Dermis microvascular lymphatic vessel endothelial cell (primary cell): ENCODE measurements around the gene B4GALT2. TPM values are rescaled to one million over a fixed set of nuclear protein-coding genes. Genes with fewer than 3 reads are reported as not detected.

Experiments used
- total RNA-seq: library from RNA; depleted of rRNA; stranded (reverse); fragments of >200 nt; gene quantifications from 2 replicates; pipeline ENCODE4 v1.2.1, GENCODE V29; 2014

Gene B4GALT2
- total RNA-seq, 1 donor from 2014 or later, result 44.0 TPM

Other genes starting within 250 kb of the B4GALT2 start
- not detected in 2 replicates for gene ARTN, start 45.4 kb upstream of the B4GALT2 start, total RNA-seq
- 5.5 and 10.9 TPM in 2 replicates for gene IPO13, start 32.3 kb upstream of the B4GALT2 start, total RNA-seq
- 15.0 and 18.8 TPM in 2 replicates for gene DPH2, start 9.2 kb upstream of the B4GALT2 start, total RNA-seq
- 111 and 125 TPM in 2 replicates for gene ATP6V0B, start 4.2 kb upstream of the B4GALT2 start, total RNA-seq
- 1.3 and 1.4 TPM in 2 replicates for gene CCDC24, start 12.4 kb downstream of the B4GALT2 start, total RNA-seq
- 0.13 TPM in 2 replicates for gene SLC6A9, start 52.3 kb downstream of the B4GALT2 start, total RNA-seq
- gene KLF17, start 139.6 kb downstream of the B4GALT2 start, total RNA-seq, result not detected in 2 replicates
- not detected in 2 replicates for gene KLF18, start 162.4 kb downstream of the B4GALT2 start, total RNA-seq
- 11.4 and 16.8 TPM in 2 replicates for gene DMAP1, start 234.3 kb downstream of the B4GALT2 start, total RNA-seq